KG1 (cell line): ENCODE data around the gene NUTF2.

ENCODE experiments used
- DNase-seq: peaks from one replicate; lab custom pipeline; 2025; lab: John Stamatoyannopoulos, UW

The NUTF2 gene

DNA sequence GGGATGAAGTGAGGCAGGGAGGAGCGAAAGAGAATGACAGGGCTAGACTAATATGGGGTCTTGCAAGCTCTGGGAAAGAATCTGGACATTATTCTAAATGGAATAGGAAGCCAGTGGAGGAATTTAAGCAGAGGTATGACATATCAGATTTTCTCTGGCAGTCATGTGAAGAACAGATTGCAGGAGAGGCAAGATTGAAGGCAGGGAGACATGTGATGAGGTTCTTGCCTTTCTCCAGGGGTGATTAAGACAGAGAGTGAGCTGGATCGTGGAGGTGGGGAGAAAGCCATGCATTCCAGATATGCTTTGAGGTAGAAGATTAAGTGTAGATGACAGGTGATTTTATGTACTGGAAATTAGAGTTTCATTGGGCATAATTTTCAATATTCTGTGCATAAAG, 8.9 kb upstream of the NUTF2 start:
- no peak for DNase-seq

- DNase-seq, result no peak
These were observed 5.4 kb upstream of the NUTF2 start for GRCh38 chr16:67841198-67841815.

DNA sequence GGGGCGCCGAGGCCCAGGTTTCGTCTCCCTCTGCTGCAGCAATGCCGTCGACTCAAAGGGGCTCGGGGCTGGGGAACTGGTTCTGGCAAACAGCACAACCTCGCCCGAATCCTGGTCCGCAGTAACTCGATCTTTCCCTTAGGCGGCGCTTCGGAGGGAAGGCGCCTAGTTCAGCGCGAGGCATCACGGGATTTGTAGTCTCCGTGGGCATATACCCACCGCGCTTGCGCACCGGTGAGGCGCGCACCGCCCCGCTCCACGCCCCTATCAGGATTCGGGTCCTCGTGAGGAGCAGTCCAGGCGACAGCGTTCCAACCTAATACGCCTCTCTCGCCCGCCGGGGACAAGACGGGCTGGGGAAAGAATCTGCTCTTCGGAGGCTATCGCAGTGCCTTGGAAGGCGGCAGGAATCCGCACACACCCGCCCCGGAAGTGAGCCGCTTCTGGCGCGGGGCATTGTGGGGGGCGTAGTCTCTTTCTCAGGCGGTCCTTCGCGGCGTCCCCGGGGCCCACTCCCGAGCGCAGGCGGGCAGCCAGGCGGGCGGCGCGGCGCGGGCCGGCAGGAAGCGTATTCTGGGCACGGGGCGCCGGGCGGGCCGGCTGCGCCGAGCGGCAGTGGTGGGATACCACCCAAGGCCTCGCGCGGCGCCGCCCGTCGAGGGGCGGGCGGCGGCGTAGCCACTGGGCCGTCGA, 4.8 kb upstream of the NUTF2 start, which contains the start of gene THAP11:
TSS of gene THAP11 (plus strand) at position 505 of the 693 bp plus-strand sequence. CDS start 235 bp downstream, outside the sequence.
- DNase-seq, result peak; percentile 95

DNA sequence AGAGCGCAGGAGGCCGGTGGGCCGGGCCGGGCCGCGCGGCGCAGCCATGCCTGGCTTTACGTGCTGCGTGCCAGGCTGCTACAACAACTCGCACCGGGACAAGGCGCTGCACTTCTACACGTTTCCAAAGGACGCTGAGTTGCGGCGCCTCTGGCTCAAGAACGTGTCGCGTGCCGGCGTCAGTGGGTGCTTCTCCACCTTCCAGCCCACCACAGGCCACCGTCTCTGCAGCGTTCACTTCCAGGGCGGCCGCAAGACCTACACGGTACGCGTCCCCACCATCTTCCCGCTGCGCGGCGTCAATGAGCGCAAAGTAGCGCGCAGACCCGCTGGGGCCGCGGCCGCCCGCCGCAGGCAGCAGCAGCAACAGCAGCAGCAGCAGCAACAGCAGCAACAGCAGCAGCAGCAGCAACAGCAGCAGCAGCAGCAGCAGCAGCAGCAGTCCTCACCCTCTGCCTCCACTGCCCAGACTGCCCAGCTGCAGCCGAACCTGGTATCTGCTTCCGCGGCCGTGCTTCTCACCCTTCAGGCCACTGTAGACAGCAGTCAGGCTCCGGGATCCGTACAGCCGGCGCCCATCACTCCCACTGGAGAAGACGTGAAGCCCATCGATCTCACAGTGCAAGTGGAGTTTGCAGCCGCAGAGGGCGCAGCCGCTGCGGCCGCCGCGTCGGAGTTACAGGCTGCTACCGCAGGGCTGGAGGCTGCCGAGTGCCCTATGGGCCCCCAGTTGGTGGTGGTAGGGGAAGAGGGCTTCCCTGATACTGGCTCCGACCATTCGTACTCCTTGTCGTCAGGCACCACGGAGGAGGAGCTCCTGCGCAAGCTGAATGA, 4.0 kb upstream of the NUTF2 start:
- DNase-seq, result peak; percentile 41

GRCh38 chr16:67843343-67843765, 3.4 kb upstream of the NUTF2 start:
- no peak for DNase-seq

DNA sequence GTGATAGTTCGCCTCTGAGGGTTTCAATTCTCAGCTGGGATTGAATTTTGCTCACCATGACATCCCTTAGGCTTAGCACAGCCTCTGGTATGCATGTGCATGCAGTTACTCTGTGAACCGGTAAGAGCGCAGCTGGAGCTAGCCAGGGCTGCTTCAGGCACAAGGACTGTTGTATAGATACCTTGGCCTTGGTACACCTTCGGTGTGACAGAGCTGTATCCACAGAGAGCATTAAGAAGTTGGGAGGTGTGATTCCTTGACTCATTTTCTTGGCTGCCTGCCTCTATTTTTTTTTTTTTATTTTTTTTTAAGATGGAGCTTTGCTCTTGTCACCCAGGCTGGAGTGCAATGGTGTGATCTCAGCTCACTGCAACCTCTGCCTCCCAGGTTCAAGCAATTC, 2.2 kb upstream of the NUTF2 start:
- no peak for DNase-seq

DNA sequence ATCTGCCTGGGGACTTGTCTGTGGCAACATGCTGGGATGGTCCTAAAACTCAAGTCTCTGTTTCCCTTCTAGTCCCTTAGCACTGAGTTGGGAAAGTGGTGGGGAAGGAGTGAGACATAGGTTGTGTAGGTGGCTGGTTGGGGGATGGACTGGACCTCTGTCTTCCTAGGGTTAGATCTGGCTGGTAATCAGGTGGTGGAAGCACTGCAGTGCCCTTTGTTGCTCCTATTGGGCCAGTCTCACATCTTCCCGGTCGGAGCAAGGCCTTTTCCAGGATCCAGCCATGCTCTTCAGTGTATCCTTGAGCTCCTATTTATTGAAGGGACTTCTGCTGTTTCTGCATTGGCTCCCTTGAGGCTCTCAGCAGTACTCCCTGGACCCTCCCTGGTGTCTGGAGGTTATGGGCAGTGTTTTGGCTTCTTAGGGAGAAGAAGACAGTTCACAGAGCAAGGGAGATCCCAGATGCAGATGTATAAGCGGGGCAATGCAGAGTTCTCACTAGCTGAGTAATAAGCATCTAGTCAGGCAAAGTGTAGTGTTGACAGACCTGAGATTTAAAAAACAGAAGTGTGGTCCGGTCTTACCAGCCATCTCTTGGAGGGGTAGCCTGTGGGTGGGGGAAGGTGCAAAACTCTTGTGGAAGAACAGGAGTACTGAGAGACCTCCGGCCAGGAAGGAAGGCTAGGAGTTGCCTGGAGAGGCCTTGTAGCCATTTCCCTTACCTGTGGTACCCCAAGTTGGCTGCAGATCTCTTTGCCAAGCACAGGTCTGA, 1.3 kb upstream of the NUTF2 start:
- no peak for DNase-seq

GRCh38 chr16:67846063-67846319, 742 bp upstream of the NUTF2 start:
- no peak for DNase-seq

DNA sequence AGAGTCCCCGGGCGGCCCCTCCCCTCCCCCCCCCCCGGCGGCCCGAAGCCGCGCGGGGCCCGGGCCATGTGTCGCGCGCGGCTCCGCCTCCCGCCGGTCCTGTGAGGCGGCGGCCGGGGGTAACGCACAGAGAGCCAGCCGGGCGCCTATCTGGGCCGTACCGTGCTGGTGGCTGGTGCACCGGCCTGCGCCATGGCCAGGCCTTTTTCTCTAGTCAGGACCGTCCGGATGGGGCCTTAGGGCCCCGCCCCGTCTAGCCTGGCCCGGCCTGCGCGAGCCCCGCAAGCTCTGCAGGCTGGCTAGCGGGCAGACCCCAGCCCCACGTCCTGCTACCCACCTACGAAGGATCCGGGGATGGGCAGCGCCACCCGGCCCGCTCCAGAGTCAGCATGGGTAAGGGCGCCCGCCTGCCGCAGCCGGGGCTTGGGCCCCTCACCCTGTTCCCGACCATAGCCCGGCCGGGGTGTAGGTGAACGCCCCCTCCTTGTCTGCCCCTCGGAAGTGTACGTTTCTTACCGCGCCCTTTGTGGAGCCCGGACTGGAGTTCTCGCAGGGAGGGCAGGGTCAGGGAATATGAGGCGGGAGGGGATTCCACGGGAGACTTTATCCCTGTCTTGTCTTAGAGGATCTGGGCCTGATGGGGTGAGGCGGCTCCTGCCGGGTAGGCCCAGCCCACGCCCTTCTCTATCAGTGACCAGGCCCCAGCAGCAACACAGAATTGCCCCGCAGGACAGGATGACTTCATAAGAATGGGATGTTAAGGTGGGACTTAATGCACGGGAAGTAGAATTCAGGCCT, 530 bp downstream of the NUTF2 start, which contains the start of gene CENPT:
TSS of gene CENPT (minus strand) at position 630 of the 798 bp plus-strand sequence. CDS start 13,834 bp downstream, outside the sequence.
- DNase-seq, result no peak

DNA sequence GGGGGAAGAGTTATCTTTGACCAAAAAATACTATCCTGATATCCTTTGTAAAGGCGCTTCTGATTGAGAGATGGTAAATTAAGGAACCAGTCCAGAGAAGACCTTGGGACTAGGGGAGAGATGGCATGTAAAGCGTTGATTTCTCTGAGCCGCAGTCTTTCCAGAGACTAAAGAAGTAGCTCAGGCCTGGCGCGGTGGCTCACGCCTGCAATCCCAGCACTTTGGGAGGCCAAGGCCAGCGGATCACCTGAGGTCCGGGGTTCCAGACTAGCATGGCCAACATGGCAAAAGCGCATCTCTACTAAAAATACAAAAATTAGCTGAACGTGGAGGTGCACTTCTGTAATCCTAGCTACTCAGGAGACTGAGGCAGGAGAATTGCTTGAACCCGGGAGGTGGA, 1.4 kb downstream of the NUTF2 start:
- no peak for DNase-seq

GRCh38 chr16:67853670-67854069, 6.9 kb downstream of the NUTF2 start:
- DNase-seq, result no peak

GRCh38 chr16:67855789-67856188, 9.1 kb downstream of the NUTF2 start:
- no peak for DNase-seq

DNA sequence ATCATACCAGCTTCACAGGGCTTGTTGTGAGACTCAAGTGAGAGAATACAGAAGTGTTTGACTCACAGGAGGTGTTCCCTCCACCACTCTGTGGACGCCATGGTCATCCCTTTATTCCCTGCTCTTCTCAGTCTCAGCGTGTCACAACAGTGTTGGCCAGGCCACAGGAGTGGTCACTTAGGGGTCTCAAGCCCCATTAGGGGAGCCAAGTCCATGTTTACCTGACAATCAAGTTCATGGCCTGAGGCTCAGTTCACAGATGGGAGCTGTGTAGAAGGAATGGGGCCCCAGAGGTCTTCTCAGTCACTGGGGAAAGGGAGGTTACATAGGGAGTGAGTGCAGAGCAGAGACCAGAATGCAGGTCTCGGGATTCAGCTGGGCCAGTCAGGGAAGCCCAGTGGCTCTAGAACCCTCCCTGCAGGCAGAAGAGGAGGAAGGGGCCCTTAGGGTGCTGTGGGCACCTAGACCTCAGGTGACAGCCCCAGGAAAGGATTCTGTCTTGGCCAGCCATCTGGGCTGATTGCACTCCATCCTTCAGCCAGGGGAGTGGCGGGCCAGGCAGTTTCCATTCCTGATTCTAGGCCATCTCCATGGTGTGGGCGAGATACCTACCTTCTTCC, 10.3 kb downstream of the NUTF2 start:
- no peak for DNase-seq

GRCh38 chr16:67857547-67858233, 11.0 kb downstream of the NUTF2 start:
- DNase-seq, result no peak

DNA sequence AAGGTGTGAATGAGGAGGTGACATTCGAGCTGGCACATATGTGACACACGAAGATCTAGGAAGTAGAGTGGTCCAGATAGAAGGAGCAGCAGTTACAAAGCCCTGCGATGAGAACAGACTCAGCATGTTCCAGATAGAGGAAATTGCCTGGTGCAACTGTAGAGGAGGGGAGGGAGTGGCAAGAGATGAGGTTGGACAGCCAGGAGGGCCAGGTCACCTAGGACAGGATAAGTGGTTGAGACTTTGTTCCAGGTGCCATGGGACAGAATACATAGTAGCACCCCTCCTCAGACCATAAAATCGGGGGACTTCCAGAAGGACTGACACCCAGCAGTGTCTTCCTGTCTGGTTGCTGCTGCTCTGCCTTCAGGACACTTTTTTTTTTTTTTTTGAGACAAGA, 11.8 kb downstream of the NUTF2 start:
- DNase-seq, result no peak

DNA sequence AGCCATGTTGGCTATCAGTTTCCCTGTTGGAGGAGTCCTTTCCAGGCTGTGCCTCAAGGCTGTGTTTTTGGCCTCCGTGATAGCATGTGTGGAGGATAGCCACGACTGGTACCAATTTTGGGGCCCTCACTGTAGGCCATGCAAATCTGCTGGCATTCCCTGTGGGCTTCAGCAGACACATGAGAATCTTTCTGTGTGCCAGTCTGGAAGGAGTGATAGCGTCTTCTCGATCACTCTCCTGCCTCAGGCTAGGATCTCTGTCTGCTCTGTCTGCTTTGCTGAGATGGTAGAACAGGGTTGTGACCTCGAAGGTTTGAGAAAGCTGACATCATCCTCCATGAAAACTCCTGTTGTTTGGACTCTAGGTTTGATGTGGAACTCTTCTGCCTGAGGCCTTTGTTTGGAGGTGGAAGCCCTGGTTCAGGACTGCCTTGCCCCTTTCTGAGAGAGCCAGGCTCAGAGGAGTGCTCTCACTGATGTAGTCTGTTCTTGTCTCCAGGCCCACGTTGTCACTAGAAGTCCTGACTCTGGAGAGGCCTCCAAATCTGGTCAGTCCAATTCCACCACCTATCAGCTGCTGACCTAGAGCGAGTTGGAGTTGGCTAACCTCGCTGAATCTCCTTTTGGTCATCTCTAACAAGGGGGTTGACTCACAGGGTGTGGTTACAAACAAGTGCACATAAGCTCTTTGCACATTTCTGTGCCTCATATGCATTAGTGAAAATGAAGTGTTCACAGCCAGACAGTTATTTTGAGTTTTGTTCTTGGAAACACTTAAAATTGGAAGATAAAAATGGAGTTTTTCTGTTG, 14.1 kb downstream of the NUTF2 start:
- DNase-seq, result no peak

GRCh38 chr16:67861877-67862276, 15.1 kb downstream of the NUTF2 start:
- DNase-seq, result no peak

DNA sequence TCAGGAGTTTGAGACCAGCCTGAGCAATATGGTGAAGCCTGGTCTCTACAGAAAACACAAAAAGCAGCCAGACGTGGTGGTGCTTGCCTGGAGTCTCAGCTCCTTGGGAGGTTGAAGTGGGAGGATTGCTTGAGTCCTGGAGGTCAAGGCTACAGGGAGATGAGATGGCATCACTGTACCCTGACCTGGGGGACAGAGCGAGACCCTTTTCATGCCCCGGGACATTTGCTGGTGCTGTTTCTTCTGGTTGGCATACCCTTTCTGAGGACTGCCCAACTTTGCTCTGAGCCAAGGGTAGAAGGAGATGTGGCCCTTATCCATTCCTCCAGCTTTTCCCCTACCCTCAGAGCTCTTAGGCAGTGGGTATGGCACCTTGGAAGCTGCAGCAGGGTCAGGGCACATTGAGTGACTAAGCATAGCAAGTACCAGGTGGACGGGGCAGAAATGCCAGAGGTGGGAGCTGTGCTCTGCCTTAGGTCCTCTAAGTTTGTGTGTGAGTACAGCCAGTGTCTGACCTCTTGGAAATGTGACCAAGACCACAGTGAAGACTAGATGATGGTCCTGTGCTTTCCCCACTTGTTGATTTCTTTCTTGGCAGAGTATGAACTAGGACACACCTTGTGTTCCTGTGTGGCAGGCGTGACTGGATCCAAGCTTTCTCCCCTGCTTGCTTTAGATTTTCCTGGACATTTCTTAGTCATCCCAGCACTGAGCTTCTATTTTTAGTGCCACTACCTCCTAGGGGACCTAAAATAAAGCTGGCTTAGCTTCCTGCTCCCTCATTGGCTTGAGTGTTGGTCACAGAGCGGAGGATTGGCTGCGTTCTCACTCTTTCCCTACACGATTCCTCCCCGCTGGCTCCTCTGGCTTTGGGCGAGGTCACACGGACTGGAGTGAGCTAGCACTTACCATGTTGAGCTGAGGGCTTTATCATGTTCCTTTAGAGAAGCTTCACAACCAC, 16.2 kb downstream of the NUTF2 start:
- no peak for DNase-seq
